T-helper 1 cell treated with Interleukin-12 subunit alpha and Interleukin-12 subunit beta and Interleukin-4 antibody, amounts not matched to agents 30 μg/mL and 1 μg/mL, for 36 hours (primary cell): ENCODE results near the gene ACOT9.

Experiments
- H3K27ac Mint-ChIP-seq: one replicate; pipeline ENCODE4 v1.8.0; 2021; ENCODE audit warnings: mild to moderate bottlenecking, mixed read lengths
- H3K27me3 Mint-ChIP-seq: one replicate; pipeline ENCODE4 v1.8.0; 2021; ENCODE audit warnings: low read depth, mixed read lengths
- H3K36me3 Mint-ChIP-seq: one replicate; pipeline ENCODE4 v1.8.0; 2021; ENCODE audit warnings: low read depth, mixed read lengths
- H3K4me1 Mint-ChIP-seq: one replicate; pipeline ENCODE4 v1.8.0; 2021; ENCODE audit warnings: low read depth, mixed read lengths
- H3K4me3 Mint-ChIP-seq: one replicate; pipeline ENCODE4 v1.8.0; 2021; ENCODE audit warnings: mild to moderate bottlenecking, moderate library complexity, mixed read lengths
- H3K9me3 Mint-ChIP-seq: one replicate; pipeline ENCODE4 v1.8.0; 2021; ENCODE audit warnings: mixed read lengths

Gene ACOT9

GRCh38 chrX:23742697-23743622, at the start of gene ACOT9:
Gene ACOT9 (minus strand): TSS chrX:23743276. CDS start chrX:23743144, 132 bp downstream.
- Mint-ChIP-seq H3K4me1 (peaks cover 29% of the 10 kb centered on the region), H3K27ac (peak within 1 kb of the TSS; percentile 92), H3K9me3 (no peaks in the 10 kb centered on the region), H3K4me3 (peak within 1 kb of the TSS; percentile 93), H3K27me3 (no peaks in the 10 kb centered on the region), H3K36me3 (no peaks in the 10 kb centered on the region)

GRCh38 chrX:23790155-23790497, 47.0 kb upstream of the ACOT9 start:
- H3K9me3 Mint-ChIP-seq: no peaks in the 10 kb centered on the region
- no peaks in the 10 kb centered on the region for H3K27me3 Mint-ChIP-seq
- H3K36me3 Mint-ChIP-seq: peaks cover 8% of the 10 kb centered on the region

GRCh38 chrX:23789386-23790154, 46.5 kb upstream of the ACOT9 start:
- Mint-ChIP-seq H3K27me3 (no peaks in the 10 kb centered on the region), H3K9me3 (no peaks in the 10 kb centered on the region), H3K4me3 (no peak overlapping the region), H3K36me3 (peaks cover 10% of the 10 kb centered on the region), H3K4me1 (peaks cover 12% of the 10 kb centered on the region), H3K27ac (no peak overlapping the region)

More at GRCh38 chrX:23790155-23790497, 47.0 kb upstream of the ACOT9 start:
- no peak overlapping the region for H3K27ac Mint-ChIP-seq
- no peak overlapping the region for H3K4me3 Mint-ChIP-seq
- H3K4me1 Mint-ChIP-seq: peaks cover 8% of the 10 kb centered on the region

- no peak overlapping the region for H3K27ac Mint-ChIP-seq
- no peaks in the 10 kb centered on the region for H3K9me3 Mint-ChIP-seq
- peaks cover 16% of the 10 kb centered on the region for H3K36me3 Mint-ChIP-seq
- H3K4me3 Mint-ChIP-seq: no peak overlapping the region
- H3K4me1 Mint-ChIP-seq: peaks cover 18% of the 10 kb centered on the region
- H3K27me3 Mint-ChIP-seq: no peaks in the 10 kb centered on the region
These were observed 45.9 kb upstream of the ACOT9 start for GRCh38 chrX:23788946-23789345.

GRCh38 chrX:23788521-23788920, 45.4 kb upstream of the ACOT9 start:
- Mint-ChIP-seq H3K27me3 (no peaks in the 10 kb centered on the region), H3K9me3 (no peaks in the 10 kb centered on the region), H3K36me3 (peaks cover 20% of the 10 kb centered on the region), H3K4me1 (peaks cover 20% of the 10 kb centered on the region), H3K27ac (no peak overlapping the region), H3K4me3 (no peak overlapping the region)

GRCh38 chrX:23787745-23788118, 44.7 kb upstream of the ACOT9 start:
- peaks cover 20% of the 10 kb centered on the region for H3K4me1 Mint-ChIP-seq
- no peaks in the 10 kb centered on the region for H3K27me3 Mint-ChIP-seq
- no peak overlapping the region for H3K4me3 Mint-ChIP-seq
- peaks cover 21% of the 10 kb centered on the region for H3K36me3 Mint-ChIP-seq
- H3K9me3 Mint-ChIP-seq: no peaks in the 10 kb centered on the region
- no peak overlapping the region for H3K27ac Mint-ChIP-seq

GRCh38 chrX:23786268-23786815, 43.3 kb upstream of the ACOT9 start:
- no peaks in the 10 kb centered on the region for H3K27me3 Mint-ChIP-seq
- no peaks in the 10 kb centered on the region for H3K9me3 Mint-ChIP-seq
- no peak overlapping the region for H3K27ac Mint-ChIP-seq
- peaks cover 22% of the 10 kb centered on the region for H3K36me3 Mint-ChIP-seq
- no peak overlapping the region for H3K4me3 Mint-ChIP-seq
- H3K4me1 Mint-ChIP-seq: peaks cover 29% of the 10 kb centered on the region

- H3K4me1 Mint-ChIP-seq: peaks cover 33% of the 10 kb centered on the region
- peak overlapping the region; percentile 37 for H3K4me3 Mint-ChIP-seq
- peak overlapping the region; percentile 20 for H3K27ac Mint-ChIP-seq
- no peaks in the 10 kb centered on the region for H3K9me3 Mint-ChIP-seq
- H3K36me3 Mint-ChIP-seq: peaks cover 22% of the 10 kb centered on the region
- H3K27me3 Mint-ChIP-seq: no peaks in the 10 kb centered on the region
These were observed 42.5 kb upstream of the ACOT9 start for GRCh38 chrX:23785580-23785979.

GRCh38 chrX:23784470-23785331, 41.6 kb upstream of the ACOT9 start:
- peaks cover 22% of the 10 kb centered on the region for H3K36me3 Mint-ChIP-seq

GRCh38 chrX:23783589-23784469, 40.8 kb upstream of the ACOT9 start:
- peak overlapping the region; percentile 88 for H3K27ac Mint-ChIP-seq
- peaks cover 22% of the 10 kb centered on the region for H3K36me3 Mint-ChIP-seq
- H3K4me1 Mint-ChIP-seq: peaks cover 39% of the 10 kb centered on the region
- H3K9me3 Mint-ChIP-seq: no peaks in the 10 kb centered on the region
- peak overlapping the region; percentile 95 for H3K4me3 Mint-ChIP-seq
- H3K27me3 Mint-ChIP-seq: no peaks in the 10 kb centered on the region

More at GRCh38 chrX:23784470-23785331, 41.6 kb upstream of the ACOT9 start:
- no peaks in the 10 kb centered on the region for H3K9me3 Mint-ChIP-seq
- H3K27ac Mint-ChIP-seq: peak overlapping the region; percentile 88
- peaks cover 34% of the 10 kb centered on the region for H3K4me1 Mint-ChIP-seq
- peak overlapping the region; percentile 95 for H3K4me3 Mint-ChIP-seq
- H3K27me3 Mint-ChIP-seq: no peaks in the 10 kb centered on the region

- no peaks in the 10 kb centered on the region for H3K9me3 Mint-ChIP-seq
- peak within 1 kb of the TSS; percentile 95 for H3K4me3 Mint-ChIP-seq
- H3K36me3 Mint-ChIP-seq: peaks cover 22% of the 10 kb centered on the region
- no peaks in the 10 kb centered on the region for H3K27me3 Mint-ChIP-seq
- peak within 1 kb of the TSS; percentile 88 for H3K27ac Mint-ChIP-seq
- peaks cover 39% of the 10 kb centered on the region for H3K4me1 Mint-ChIP-seq
These were observed 40.0 kb upstream of the ACOT9 start, which contains the start of gene SAT1 for GRCh38 chrX:23782863-23783588. Gene SAT1 (plus strand): TSS chrX:23783173. CDS start chrX:23783352, 179 bp downstream.

GRCh38 chrX:23782455-23782854, 39.4 kb upstream of the ACOT9 start:
- H3K9me3 Mint-ChIP-seq: no peaks in the 10 kb centered on the region
- H3K27ac Mint-ChIP-seq: peak overlapping the region; percentile 88
- H3K27me3 Mint-ChIP-seq: no peaks in the 10 kb centered on the region
- H3K4me1 Mint-ChIP-seq: peaks cover 39% of the 10 kb centered on the region
- peak overlapping the region; percentile 95 for H3K4me3 Mint-ChIP-seq
- peaks cover 22% of the 10 kb centered on the region for H3K36me3 Mint-ChIP-seq
